HEK293 (cell line): ENCODE measurements around the gene PRKRA.
A peak's percentile ranks its signal among the peaks of the same experiment; 100 is the strongest.

ENCODE experiments used
- CTCF ChIA-PET: fragments of 350-600 bp; formaldehyde crosslinking; extraction: SDS; loops from one replicate; lab custom pipeline; 2021; ENCODE audit warnings: antibody characterized with exemption; lab: Yijun Ruan, JAX
- POLR2A ChIA-PET: fragments of 300-600 bp; formaldehyde crosslinking; extraction: SDS; loops from one replicate; lab custom pipeline; 2020; ENCODE audit warnings: antibody characterized with exemption, inconsistent platforms; lab: Yijun Ruan, JAX
- H3K27ac ChIP-seq: fragments of 200-500 bp; sonication (Bioruptor generic); 2 replicates; pipeline ENCODE4 v1.5.1; 2014; ENCODE audit warnings: low read depth, low read length, control low read depth, inconsistent platforms; ENCODE audit errors: extremely low read depth
- H3K36me3 ChIP-seq, 2 experiments: fragments of 200-500 bp in 1 of 2; sonication (Bioruptor generic) in 1 of 2; 1 replicate in 1 of 2; 2 replicates in 1 of 2; pipeline ENCODE4 v1.5.1; 2014 to 2017; ENCODE audit warnings: inconsistent platforms in 2 of 2, low read length in 2 of 2; ENCODE audit not compliant: control insufficient read depth in 2 of 2, insufficient read depth in 1 of 2
- H3K4me1 ChIP-seq: fragments of 200-500 bp; sonication (Bioruptor generic); 2 replicates; pipeline ENCODE4 v1.5.1; 2014; ENCODE audit warnings: mild to moderate bottlenecking, low read length, inconsistent platforms; ENCODE audit not compliant: control insufficient read depth, insufficient read depth
- H3K4me3 ChIP-seq: 2 replicates; pipeline ENCODE4 v1.5.1; 2011; ENCODE audit warnings: low read depth, mild to moderate bottlenecking, control low read depth, low read length, moderate library complexity
- H3K9me3 ChIP-seq: fragments of 200-500 bp; sonication (Bioruptor generic); 2 replicates; pipeline ENCODE4 v1.5.1; 2014; ENCODE audit warnings: low read depth, low read length, inconsistent platforms; ENCODE audit not compliant: control insufficient read depth, insufficient read depth
- FEZF1 ChIP-seq: fragments of 450-650 bp; formaldehyde crosslinking; IDR thresholded peaks from 2 replicates; pipeline ENCODE4 v1.5.1; 2016; ENCODE audit warnings: missing biosample characterization, missing genetic modification characterization
- KLF10 ChIP-seq: fragments of 450-650 bp; IDR thresholded peaks from 2 replicates; pipeline ENCODE4 v1.5.1; 2018; ENCODE audit warnings: missing biosample characterization, mild to moderate bottlenecking, missing genetic modification characterization
- PRDM1 ChIP-seq: fragments of 450-650 bp; formaldehyde crosslinking; IDR thresholded peaks from 2 replicates; pipeline ENCODE4; 2016; ENCODE audit warnings: missing biosample characterization, missing genetic modification characterization
- SP7 ChIP-seq: fragments of 450-650 bp; formaldehyde crosslinking; IDR thresholded peaks from 2 replicates; pipeline ENCODE4 v1.5.1; 2016; ENCODE audit warnings: missing biosample characterization, missing genetic modification characterization
- ZBTB17 ChIP-seq: fragments of 450-650 bp; formaldehyde crosslinking; IDR thresholded peaks from 2 replicates; pipeline ENCODE4 v1.5.1; 2016; ENCODE audit warnings: missing biosample characterization, missing genetic modification characterization
- ZBTB49 ChIP-seq: fragments of 450-650 bp; formaldehyde crosslinking; IDR thresholded peaks from 2 replicates; pipeline ENCODE4 v1.5.1; 2016; ENCODE audit warnings: missing biosample characterization, missing genetic modification characterization, low read depth
- ZEB2 ChIP-seq: fragments of 450-650 bp; formaldehyde crosslinking; IDR thresholded peaks from 2 replicates; pipeline ENCODE4 v1.5.1; 2016; ENCODE audit warnings: missing biosample characterization, missing genetic modification characterization
- ZNF10 ChIP-seq: fragments of 450-650 bp; formaldehyde crosslinking; IDR thresholded peaks from 2 replicates; pipeline ENCODE4 v1.5.1; 2017; ENCODE audit warnings: missing biosample characterization, missing genetic modification characterization
- ZNF157 ChIP-seq: fragments of 450-650 bp; formaldehyde crosslinking; IDR thresholded peaks from 2 replicates; pipeline ENCODE4 v1.5.1; 2016; ENCODE audit warnings: missing biosample characterization, missing genetic modification characterization
- ZNF18 ChIP-seq: fragments of 450-650 bp; formaldehyde crosslinking; IDR thresholded peaks from 2 replicates; pipeline ENCODE4 v1.5.1; 2016; ENCODE audit warnings: missing biosample characterization, missing genetic modification characterization
- ZNF274 ChIP-seq, 2 experiments: fragments of 200-500 bp in 1 of 2; fragments of 450-650 bp in 1 of 2; sonication (Bioruptor generic) in 1 of 2; formaldehyde crosslinking in 1 of 2; IDR thresholded peaks; 2 replicates each; pipeline versions ENCODE4 v1.5.1 to v1.6.1; 2014 to 2016; ENCODE audit warnings: borderline replicate concordance in 1 of 2, inconsistent platforms in 1 of 2, low read length in 1 of 2, missing biosample characterization in 1 of 2, missing genetic modification characterization in 1 of 2
- ZNF366 ChIP-seq: fragments of 450-650 bp; formaldehyde crosslinking; conservative IDR thresholded peaks from 2 replicates; pipeline ENCODE4 v1.5.1; 2016; ENCODE audit warnings: missing biosample characterization, missing genetic modification characterization
- ZNF394 ChIP-seq: fragments of 450-650 bp; formaldehyde crosslinking; IDR thresholded peaks from 2 replicates; pipeline ENCODE4 v1.5.1; 2016; ENCODE audit warnings: missing biosample characterization, missing genetic modification characterization, mild to moderate bottlenecking, moderate library complexity, borderline replicate concordance
- ZNF426 ChIP-seq: fragments of 450-650 bp; formaldehyde crosslinking; IDR thresholded peaks from 2 replicates; pipeline ENCODE4 v1.5.1; 2017; ENCODE audit warnings: missing biosample characterization, missing genetic modification characterization, mild to moderate bottlenecking, inconsistent platforms, moderate library complexity
- ZNF555 ChIP-seq: fragments of 450-650 bp; formaldehyde crosslinking; conservative IDR thresholded peaks from 2 replicates; pipeline ENCODE4 v1.5.1; 2017; ENCODE audit warnings: missing biosample characterization, mild to moderate bottlenecking, missing genetic modification characterization, inconsistent platforms
- ZNF558 ChIP-seq: fragments of 450-650 bp; formaldehyde crosslinking; IDR thresholded peaks from 2 replicates; pipeline ENCODE4 v1.5.1; 2016; ENCODE audit warnings: missing biosample characterization, missing genetic modification characterization
- ZNF600 ChIP-seq: fragments of 450-650 bp; formaldehyde crosslinking; IDR thresholded peaks from 2 replicates; pipeline ENCODE4 v1.5.1; 2016; ENCODE audit warnings: missing biosample characterization, missing genetic modification characterization
- ZNF629 ChIP-seq: fragments of 450-650 bp; formaldehyde crosslinking; IDR thresholded peaks from 2 replicates; pipeline ENCODE4 v1.5.1; 2017; ENCODE audit warnings: missing biosample characterization, missing genetic modification characterization
- ZNF701 ChIP-seq: fragments of 450-650 bp; formaldehyde crosslinking; IDR thresholded peaks from 2 replicates; pipeline ENCODE4 v1.5.1; 2016; ENCODE audit warnings: missing biosample characterization, missing genetic modification characterization
- ZNF707 ChIP-seq: fragments of 450-650 bp; formaldehyde crosslinking; IDR thresholded peaks from 2 replicates; pipeline ENCODE4 v1.5.1; 2016; ENCODE audit warnings: missing biosample characterization, missing genetic modification characterization
- ZNF830 ChIP-seq: fragments of 450-650 bp; IDR thresholded peaks from 2 replicates; pipeline ENCODE4 v1.5.0; 2018; ENCODE audit warnings: missing biosample characterization, missing genetic modification characterization, low read depth, mild to moderate bottlenecking, moderate library complexity
- ZXDB ChIP-seq: fragments of 450-650 bp; formaldehyde crosslinking; IDR thresholded peaks from 2 replicates; pipeline ENCODE4 v1.5.1; 2016; ENCODE audit warnings: missing biosample characterization, missing genetic modification characterization
- TF ChIP-seq, protein P1 (sequence below): fragments of 450-650 bp; formaldehyde crosslinking; IDR thresholded peaks from 2 replicates; pipeline ENCODE4 v1.5.1; 2016; ENCODE audit warnings: missing biosample characterization, missing genetic modification characterization
- TF ChIP-seq, protein P2 (sequence below): fragments of 450-650 bp; formaldehyde crosslinking; IDR thresholded peaks from 2 replicates; pipeline ENCODE4 v1.5.1; 2016; ENCODE audit warnings: missing biosample characterization, missing genetic modification characterization, borderline replicate concordance

The PRKRA gene

DNA sequence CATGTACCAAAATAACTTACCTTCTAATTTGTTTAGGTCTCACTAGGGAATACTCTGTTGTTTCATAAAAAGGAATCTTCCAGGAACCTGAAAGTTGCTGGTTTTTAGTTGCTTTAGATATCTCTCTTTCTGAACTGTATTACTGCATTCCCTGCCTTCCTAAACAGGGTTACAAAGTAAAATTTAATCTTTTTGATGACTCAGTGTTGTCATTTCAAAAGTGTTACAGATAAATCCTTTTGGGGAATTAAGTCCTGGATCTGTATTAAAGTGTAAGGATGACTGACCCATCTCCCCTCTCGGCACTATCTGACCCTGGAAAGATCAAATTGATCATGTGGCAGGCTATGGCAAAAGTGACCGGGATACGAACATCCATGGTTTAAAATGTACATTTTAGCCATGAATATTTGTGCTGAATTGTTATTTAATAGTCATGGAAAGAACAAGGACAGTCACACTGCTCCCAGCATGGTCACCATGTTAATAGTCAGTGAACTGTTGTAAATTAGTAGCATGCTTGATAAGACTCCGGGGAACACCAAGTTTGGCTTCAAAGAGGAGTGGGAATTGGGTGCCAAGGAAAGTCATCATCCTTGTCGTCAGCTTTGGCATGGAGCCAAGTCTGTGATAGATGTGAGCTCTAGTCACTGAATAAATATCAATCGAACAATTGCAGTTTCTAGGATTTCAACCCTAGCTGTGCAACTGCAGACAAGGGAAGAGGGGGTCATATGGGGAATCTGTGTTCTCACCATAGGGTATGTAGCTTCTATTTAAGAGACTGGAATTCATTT is 33.5 kb upstream of the PRKRA start (continued):
- TF ChIP-seq ZNF10 (tag by site-specific recombination) (no peak; the same call in 1 of the 2 replicates), ZNF555 (tag by site-specific recombination) (no peak), ZNF157 (tag by site-specific recombination) (no peak), ZNF18 (peak; percentile 97), ZNF707 (tag by site-specific recombination) (no peak), ZXDB (tag by site-specific recombination) (peak; percentile 62; the same call in 1 of the 2 replicates), ZBTB49 (tag by site-specific recombination) (no peak), ZNF701 (no peak), ZNF274 (IDR thresholded peaks at IDR 0.05; ENCODE audit: low read length) (no peak), ZNF274 (tag by site-specific recombination; IDR thresholded peaks at IDR 0.05; ENCODE audit: borderline replicate concordance) (no peak), PRDM1 (tag by site-specific recombination) (no peak), KLF10 (tag by site-specific recombination) (peak; percentile 93), ZNF600 (no peak)
- TF ChIP-seq, all 188 proteins: peak for 55

DNA sequence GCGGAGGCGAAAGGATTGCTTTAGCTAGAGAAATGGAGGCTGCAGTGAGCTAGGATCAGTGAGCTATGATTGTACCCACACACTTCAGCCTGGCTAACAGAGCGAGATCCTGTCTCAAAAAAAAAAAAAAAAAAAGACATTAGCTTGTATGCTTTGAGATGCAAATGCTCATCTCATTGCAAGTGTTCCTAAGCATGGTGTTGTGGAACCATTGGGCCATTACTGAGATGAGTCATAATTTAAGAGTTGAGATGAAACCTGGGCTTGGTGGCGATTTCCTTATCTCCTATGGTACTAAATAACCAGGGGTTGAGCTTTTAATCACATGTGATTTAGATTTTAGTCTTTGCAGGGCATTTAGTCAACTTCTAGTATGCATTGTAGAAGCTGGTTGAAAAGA is 31.5 kb upstream of the PRKRA start:
- CTCF ChIA-PET: interaction anchor here (0.6 to 1.0 kb wide), 9 partner anchors 12 to 1250 kb away, joined by 3 to 5 read pairs (median 3); no protein-coding TSS in a partner anchor
- POLR2A ChIA-PET: interaction anchor here (0.6 to 2.1 kb wide), 7 partner anchors 12 to 585 kb away, joined by 3 to 12 read pairs (median 3); partner anchors contain the start of genes PJVK and PRKRA
- H3K4me3 ChIP-seq: peak overlapping the region; percentile 13; the same call in 1 of the 2 replicates

More for the DNA sequence above, 31.5 kb upstream of the PRKRA start:
- peaks cover 0 to 11% of the 10 kb centered on the region in 2 experiments; a peak in 2 of 3 replicates for H3K36me3 ChIP-seq
- peak; percentile 36; the same call in 1 of the 2 replicates for TF ChIP-seq ZNF366 (tag by site-specific recombination)
- TF ChIP-seq ZNF426 (tag by site-specific recombination): no peak
- 0 out of 2 replicates have a peak, but pooled peaks have one; percentile 28 for TF ChIP-seq ZXDB (tag by site-specific recombination)
- TF ChIP-seq ZNF600: peak; percentile 91
- no peak for TF ChIP-seq ZNF830 (tag by site-specific recombination)
- peak; percentile 79 for TF ChIP-seq SP7 (tag by site-specific recombination)
- TF ChIP-seq FEZF1: peak; percentile 47
- TF ChIP-seq, protein P1, sequence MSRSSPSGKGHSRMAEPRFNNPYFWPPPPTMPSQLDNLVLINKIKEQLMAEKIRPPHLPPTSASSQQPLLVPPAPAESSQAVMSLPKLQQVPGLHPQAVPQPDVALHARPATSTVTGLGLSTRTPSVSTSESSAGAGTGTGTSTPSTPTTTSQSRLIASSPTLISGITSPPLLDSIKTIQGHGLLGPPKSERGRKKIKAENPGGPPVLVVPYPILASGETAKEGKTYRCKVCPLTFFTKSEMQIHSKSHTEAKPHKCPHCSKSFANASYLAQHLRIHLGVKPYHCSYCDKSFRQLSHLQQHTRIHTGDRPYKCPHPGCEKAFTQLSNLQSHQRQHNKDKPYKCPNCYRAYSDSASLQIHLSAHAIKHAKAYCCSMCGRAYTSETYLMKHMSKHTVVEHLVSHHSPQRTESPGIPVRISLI: 0 out of 2 replicates have a peak, but pooled peaks have one; percentile 51
- peak; percentile 33; the same call in 1 of the 2 replicates for TF ChIP-seq ZNF629 (tag by site-specific recombination)
- TF ChIP-seq ZEB2 (tag by site-specific recombination): 0 out of 2 replicates have a peak, but pooled peaks have one; percentile 32
- peak; percentile 60; the same call in 1 of the 2 replicates for TF ChIP-seq ZBTB17 (tag by site-specific recombination)
- TF ChIP-seq ZNF558 (tag by site-specific recombination): peak; percentile 18; the same call in 1 of the 2 replicates
- 0 out of 2 replicates have a peak, but pooled peaks have one; percentile 23 for TF ChIP-seq ZNF394 (tag by site-specific recombination)
- TF ChIP-seq, protein P2, sequence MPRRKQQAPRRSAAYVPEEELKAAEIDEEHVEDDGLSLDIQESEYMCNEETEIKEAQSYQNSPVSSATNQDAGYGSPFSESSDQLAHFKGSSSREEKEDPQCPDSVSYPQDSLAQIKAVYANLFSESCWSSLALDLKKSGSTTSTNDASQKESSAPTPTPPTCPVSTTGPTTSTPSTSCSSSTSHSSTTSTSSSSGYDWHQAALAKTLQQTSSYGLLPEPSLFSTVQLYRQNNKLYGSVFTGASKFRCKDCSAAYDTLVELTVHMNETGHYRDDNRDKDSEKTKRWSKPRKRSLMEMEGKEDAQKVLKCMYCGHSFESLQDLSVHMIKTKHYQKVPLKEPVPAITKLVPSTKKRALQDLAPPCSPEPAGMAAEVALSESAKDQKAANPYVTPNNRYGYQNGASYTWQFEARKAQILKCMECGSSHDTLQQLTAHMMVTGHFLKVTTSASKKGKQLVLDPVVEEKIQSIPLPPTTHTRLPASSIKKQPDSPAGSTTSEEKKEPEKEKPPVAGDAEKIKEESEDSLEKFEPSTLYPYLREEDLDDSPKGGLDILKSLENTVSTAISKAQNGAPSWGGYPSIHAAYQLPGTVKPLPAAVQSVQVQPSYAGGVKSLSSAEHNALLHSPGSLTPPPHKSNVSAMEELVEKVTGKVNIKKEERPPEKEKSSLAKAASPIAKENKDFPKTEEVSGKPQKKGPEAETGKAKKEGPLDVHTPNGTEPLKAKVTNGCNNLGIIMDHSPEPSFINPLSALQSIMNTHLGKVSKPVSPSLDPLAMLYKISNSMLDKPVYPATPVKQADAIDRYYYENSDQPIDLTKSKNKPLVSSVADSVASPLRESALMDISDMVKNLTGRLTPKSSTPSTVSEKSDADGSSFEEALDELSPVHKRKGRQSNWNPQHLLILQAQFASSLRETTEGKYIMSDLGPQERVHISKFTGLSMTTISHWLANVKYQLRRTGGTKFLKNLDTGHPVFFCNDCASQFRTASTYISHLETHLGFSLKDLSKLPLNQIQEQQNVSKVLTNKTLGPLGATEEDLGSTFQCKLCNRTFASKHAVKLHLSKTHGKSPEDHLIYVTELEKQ (tag by site-specific recombination): no peak
- H3K4me1 ChIP-seq: peaks cover 18% of the 10 kb centered on the region
- H3K9me3 ChIP-seq: no peaks in the 10 kb centered on the region
- no peak overlapping the region for H3K27ac ChIP-seq
